ENCODE measurements around the gene GLRA1.

The GLRA1 gene

DNA sequence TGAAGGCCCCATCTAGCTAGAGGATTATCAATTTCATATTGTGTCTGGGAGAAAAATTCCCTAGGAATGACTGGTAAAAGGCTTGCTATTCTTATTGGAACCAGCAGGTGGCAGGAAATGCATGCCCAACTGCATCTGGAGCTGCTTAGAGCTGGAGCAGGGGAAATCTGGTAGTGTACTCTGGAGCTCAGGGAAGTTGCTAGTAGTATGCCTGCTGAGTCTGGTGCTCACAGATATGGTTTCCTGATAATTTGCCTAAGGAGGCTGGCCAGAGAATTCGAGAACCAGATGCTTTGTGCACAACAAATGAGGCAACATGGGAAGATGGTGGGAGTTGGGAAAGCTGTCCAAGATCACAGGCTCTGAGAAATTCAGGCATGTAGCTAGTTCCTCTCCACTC is 99.2 kb downstream of the GLRA1 start:
- Histone ChIP-seq H3K9ac (ENCODE audit: low read length) (no peak overlapping the region), H3K23ac (ENCODE audit: low read length in 2 of 2) (no peak overlapping the region), H3K18ac (ENCODE audit: low read depth in 1 of 2, low read length in 2 of 2) (no peak overlapping the region), H4K8ac (ENCODE audit: low read length) (no peak overlapping the region), H2BK15ac (ENCODE audit: low read depth, poor library complexity, severe bottlenecking) (no peak overlapping the region), H2BK12ac (ENCODE audit: low read length in 2 of 2) (no peak overlapping the region), H2AK5ac (ENCODE audit: low read length, severe bottlenecking) (no peak overlapping the region), H3K4me3 (ENCODE audit: insufficient read depth in 1 of 2, low read depth in 1 of 2, low read length in 2 of 2) (no peak overlapping the region), H3K9me3 (ENCODE audit: control insufficient read depth, low read length) (no peaks in the 10 kb centered on the region), H3K4me1 (ENCODE audit: control insufficient read depth, insufficient read depth, low read depth, low read length) (peaks cover 2% of the 10 kb centered on the region), H3K27me3 (ENCODE audit: control insufficient read depth in 1 of 2, insufficient read depth in 1 of 2, low read length in 2 of 2) (no peaks in the 10 kb centered on the region), H3K36me3 (ENCODE audit: control insufficient read depth in 1 of 2, insufficient read depth in 2 of 2, low read depth in 1 of 2, low read length in 2 of 2) (no peaks in the 10 kb centered on the region), H3K79me1 (replicated peaks; ENCODE audit: low read length, poor library complexity, severe bottlenecking) (no peaks in the 10 kb centered on the region), H3K4me2 (ENCODE audit: low read length, poor library complexity, severe bottlenecking) (no peak overlapping the region), H3K4ac (ENCODE audit: low read depth in 1 of 2, low read length in 2 of 2) (no peak overlapping the region), H2BK120ac (ENCODE audit: low read depth, low read length) (no peak overlapping the region), H3K27ac (ENCODE audit: low read length, poor library complexity, severe bottlenecking) (no peak overlapping the region), H4K91ac (ENCODE audit: low read length) (no peak overlapping the region), H2BK5ac (ENCODE audit: low read depth, low read length, poor library complexity, severe bottlenecking) (no peak overlapping the region), H3K14ac (ENCODE audit: low read length in 2 of 2) (no peak overlapping the region), H2AFZ (ENCODE audit: low read depth, low read length) (no peak overlapping the region)
- DNase-seq: peak; percentile 65
- WGBS: 30% methylated on average over 1 of the region's 1 CpG

GRCh38 chr5:151822141-151822540 is 102.5 kb downstream of the GLRA1 start:
- no peak overlapping the region for H2BK12ac ChIP-seq (ENCODE audit: low read length in 2 of 2)
- no peak overlapping the region for H3K27ac ChIP-seq (ENCODE audit: low read length, poor library complexity, severe bottlenecking)
- peaks cover 0 to 11% of the 10 kb centered on the region in 2 experiments for H3K36me3 ChIP-seq (ENCODE audit: control insufficient read depth in 1 of 2, insufficient read depth in 2 of 2, low read depth in 1 of 2, low read length in 2 of 2)
- H2BK120ac ChIP-seq (ENCODE audit: low read depth, low read length): no peak overlapping the region
- 92% methylated on average over 2 of the region's 4 CpGs for WGBS
- H3K4me2 ChIP-seq (ENCODE audit: low read length, poor library complexity, severe bottlenecking): no peak overlapping the region
- H3K79me1 ChIP-seq (replicated peaks; ENCODE audit: low read length, poor library complexity, severe bottlenecking): no peaks in the 10 kb centered on the region
- no peak overlapping the region for H4K91ac ChIP-seq (ENCODE audit: low read length)
- H3K9me3 ChIP-seq (ENCODE audit: control insufficient read depth, low read length): no peaks in the 10 kb centered on the region
- no peak overlapping the region for H4K8ac ChIP-seq (ENCODE audit: low read length)
- H3K27me3 ChIP-seq (ENCODE audit: control insufficient read depth in 1 of 2, insufficient read depth in 1 of 2, low read length in 2 of 2): no peaks in the 10 kb centered on the region
- no peak overlapping the region for H2AK5ac ChIP-seq (ENCODE audit: low read length, severe bottlenecking)
- no peak overlapping the region for H2BK5ac ChIP-seq (ENCODE audit: low read depth, low read length, poor library complexity, severe bottlenecking)
- H3K4ac ChIP-seq (ENCODE audit: low read depth in 1 of 2, low read length in 2 of 2): no peak overlapping the region
- peaks cover 2% of the 10 kb centered on the region for H3K4me1 ChIP-seq (ENCODE audit: control insufficient read depth, insufficient read depth, low read depth, low read length)
- H3K23ac ChIP-seq (ENCODE audit: low read length in 2 of 2): no peak overlapping the region
- H2BK15ac ChIP-seq (ENCODE audit: low read depth, poor library complexity, severe bottlenecking): no peak overlapping the region
- H2AFZ ChIP-seq (ENCODE audit: low read depth, low read length): no peak overlapping the region
- no peak overlapping the region for H3K4me3 ChIP-seq (ENCODE audit: insufficient read depth in 1 of 2, low read depth in 1 of 2, low read length in 2 of 2)
- H3K14ac ChIP-seq (ENCODE audit: low read length in 2 of 2): no peak overlapping the region
- DNase-seq: no peak
- no peak overlapping the region for H3K18ac ChIP-seq (ENCODE audit: low read depth in 1 of 2, low read length in 2 of 2)
- H3K9ac ChIP-seq (ENCODE audit: low read length): no peak overlapping the region

DNA sequence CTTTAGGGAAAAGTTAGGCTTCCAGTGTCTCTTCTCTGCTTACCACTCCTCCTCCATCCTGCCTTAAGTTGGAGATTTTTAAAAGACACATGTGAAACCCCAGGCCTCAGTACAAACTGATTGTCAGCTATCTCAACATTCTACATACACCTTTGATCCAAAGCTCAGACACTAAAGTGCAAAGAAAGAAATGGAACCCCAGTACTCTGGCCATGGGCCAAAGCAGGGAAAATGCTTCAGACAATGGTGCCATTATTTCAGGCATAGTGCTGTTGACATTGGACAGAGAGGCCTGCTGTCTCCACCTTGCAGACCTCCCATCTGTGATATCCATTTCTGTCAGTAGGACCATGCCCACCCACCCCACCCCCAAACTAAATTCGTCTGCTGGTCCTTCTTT is 103.7 kb downstream of the GLRA1 start:
- H3K18ac ChIP-seq (ENCODE audit: low read depth in 1 of 2, low read length in 2 of 2): no peak overlapping the region

GRCh38 chr5:151820271-151820670 is 104.4 kb downstream of the GLRA1 start:
- Histone ChIP-seq H4K8ac (ENCODE audit: low read length) (no peak overlapping the region), H3K4me1 (ENCODE audit: control insufficient read depth, insufficient read depth, low read depth, low read length) (peaks cover 2% of the 10 kb centered on the region), H3K9ac (ENCODE audit: low read length) (no peak overlapping the region), H3K27me3 (ENCODE audit: control insufficient read depth in 1 of 2, insufficient read depth in 1 of 2, low read length in 2 of 2) (no peaks in the 10 kb centered on the region), H3K27ac (ENCODE audit: low read length, poor library complexity, severe bottlenecking) (no peak overlapping the region), H4K91ac (ENCODE audit: low read length) (no peak overlapping the region), H3K4me2 (ENCODE audit: low read length, poor library complexity, severe bottlenecking) (no peak overlapping the region), H3K18ac (ENCODE audit: low read depth in 1 of 2, low read length in 2 of 2) (no peak overlapping the region), H3K4me3 (ENCODE audit: insufficient read depth in 1 of 2, low read depth in 1 of 2, low read length in 2 of 2) (no peak overlapping the region), H2BK5ac (ENCODE audit: low read depth, low read length, poor library complexity, severe bottlenecking) (no peak overlapping the region), H2AFZ (ENCODE audit: low read depth, low read length) (no peak overlapping the region), H2AK5ac (ENCODE audit: low read length, severe bottlenecking) (no peak overlapping the region), H3K23ac (ENCODE audit: low read length in 2 of 2) (no peak overlapping the region), H3K14ac (ENCODE audit: low read length in 2 of 2) (no peak overlapping the region), H3K79me1 (replicated peaks; ENCODE audit: low read length, poor library complexity, severe bottlenecking) (peaks cover 7% of the 10 kb centered on the region), H2BK120ac (ENCODE audit: low read depth, low read length) (no peak overlapping the region), H2BK15ac (ENCODE audit: low read depth, poor library complexity, severe bottlenecking) (no peak overlapping the region), H2BK12ac (ENCODE audit: low read length in 2 of 2) (no peak overlapping the region), H3K36me3 (ENCODE audit: control insufficient read depth in 1 of 2, insufficient read depth in 2 of 2, low read depth in 1 of 2, low read length in 2 of 2) (peaks cover 0 to 27% of the 10 kb centered on the region in 2 experiments), H3K9me3 (ENCODE audit: control insufficient read depth, low read length) (no peaks in the 10 kb centered on the region), H3K4ac (ENCODE audit: low read depth in 1 of 2, low read length in 2 of 2) (no peak overlapping the region)
- WGBS: 98% methylated on average over 2 of the region's 3 CpGs
- DNase-seq: no peak

More for the DNA sequence above, 103.7 kb downstream of the GLRA1 start:
- Histone ChIP-seq H3K27me3 (ENCODE audit: control insufficient read depth in 1 of 2, insufficient read depth in 1 of 2, low read length in 2 of 2) (no peaks in the 10 kb centered on the region), H3K9me3 (ENCODE audit: control insufficient read depth, low read length) (no peaks in the 10 kb centered on the region), H3K79me1 (replicated peaks; ENCODE audit: low read length, poor library complexity, severe bottlenecking) (peaks cover 3% of the 10 kb centered on the region), H3K14ac (ENCODE audit: low read length in 2 of 2) (no peak overlapping the region), H3K4me2 (ENCODE audit: low read length, poor library complexity, severe bottlenecking) (no peak overlapping the region), H2AFZ (ENCODE audit: low read depth, low read length) (no peak overlapping the region), H2AK5ac (ENCODE audit: low read length, severe bottlenecking) (no peak overlapping the region), H2BK12ac (ENCODE audit: low read length in 2 of 2) (no peak overlapping the region), H3K36me3 (ENCODE audit: control insufficient read depth in 1 of 2, insufficient read depth in 2 of 2, low read depth in 1 of 2, low read length in 2 of 2) (peaks cover 0 to 23% of the 10 kb centered on the region in 2 experiments), H3K4me1 (ENCODE audit: control insufficient read depth, insufficient read depth, low read depth, low read length) (peaks cover 2% of the 10 kb centered on the region), H4K91ac (ENCODE audit: low read length) (no peak overlapping the region), H2BK15ac (ENCODE audit: low read depth, poor library complexity, severe bottlenecking) (no peak overlapping the region), H3K4ac (ENCODE audit: low read depth in 1 of 2, low read length in 2 of 2) (no peak overlapping the region), H2BK120ac (ENCODE audit: low read depth, low read length) (no peak overlapping the region), H2BK5ac (ENCODE audit: low read depth, low read length, poor library complexity, severe bottlenecking) (no peak overlapping the region), H3K9ac (ENCODE audit: low read length) (no peak overlapping the region), H3K23ac (ENCODE audit: low read length in 2 of 2) (no peak overlapping the region), H3K27ac (ENCODE audit: low read length, poor library complexity, severe bottlenecking) (no peak overlapping the region), H3K4me3 (ENCODE audit: insufficient read depth in 1 of 2, low read depth in 1 of 2, low read length in 2 of 2) (no peak overlapping the region), H4K8ac (ENCODE audit: low read length) (no peak overlapping the region)
- DNase-seq: no peak
- 100% methylated on average over 1 of the region's 1 CpG for WGBS

Data from mesenchymal stem cell (in vitro differentiated cells and primary cell).